Measurements from ENCODE around the gene CFAP58. TPM values are rescaled to one million over a fixed set of nuclear protein-coding genes. Genes with fewer than 3 reads are reported as not detected.

Gene CFAP58
- total and polyA plus RNA-seq, 3 experiments from 2014 or later = 0.07 TPM; not detected in 2

GRCh38 chr10:104486803-104487202 is 133.2 kb downstream of the CFAP58 start:
- no peaks in the 10 kb centered on the region for H3K36me3 Mint-ChIP-seq
- H3K27ac Mint-ChIP-seq = no peak overlapping the region
- Histone ChIP-seq H3K4me3 (ENCODE audit: low read length) (no peak overlapping the region), H3K36me3 (ENCODE audit: insufficient read depth, low read length) (no peaks in the 10 kb centered on the region), H3K9me3 (ENCODE audit: low read length) (no peaks in the 10 kb centered on the region), H3K27me3 (ENCODE audit: insufficient read depth, low read length, poor library complexity, severe bottlenecking) (no peaks in the 10 kb centered on the region), H3K27ac (ENCODE audit: low read depth, low read length) (no peak overlapping the region), H3K4me1 (ENCODE audit: insufficient read depth, low read length) (no peaks in the 10 kb centered on the region)
- peak overlapping the region in 1 of 7 donors; percentile 13 for H3K4me3 Mint-ChIP-seq
- peaks cover 0 to 2% (median 0%) of the 10 kb centered on the region in 5 donors for H3K9me3 Mint-ChIP-seq
- POLR2A ChIA-PET = no interaction called here
- DNase-seq = no peak
- CTCF ChIA-PET = no interaction called here
- H3K4me1 Mint-ChIP-seq = no peaks in the 10 kb centered on the region
- H3K27me3 Mint-ChIP-seq = peaks cover 17 to 40% of the 10 kb centered on the region in 2 donors

DNA sequence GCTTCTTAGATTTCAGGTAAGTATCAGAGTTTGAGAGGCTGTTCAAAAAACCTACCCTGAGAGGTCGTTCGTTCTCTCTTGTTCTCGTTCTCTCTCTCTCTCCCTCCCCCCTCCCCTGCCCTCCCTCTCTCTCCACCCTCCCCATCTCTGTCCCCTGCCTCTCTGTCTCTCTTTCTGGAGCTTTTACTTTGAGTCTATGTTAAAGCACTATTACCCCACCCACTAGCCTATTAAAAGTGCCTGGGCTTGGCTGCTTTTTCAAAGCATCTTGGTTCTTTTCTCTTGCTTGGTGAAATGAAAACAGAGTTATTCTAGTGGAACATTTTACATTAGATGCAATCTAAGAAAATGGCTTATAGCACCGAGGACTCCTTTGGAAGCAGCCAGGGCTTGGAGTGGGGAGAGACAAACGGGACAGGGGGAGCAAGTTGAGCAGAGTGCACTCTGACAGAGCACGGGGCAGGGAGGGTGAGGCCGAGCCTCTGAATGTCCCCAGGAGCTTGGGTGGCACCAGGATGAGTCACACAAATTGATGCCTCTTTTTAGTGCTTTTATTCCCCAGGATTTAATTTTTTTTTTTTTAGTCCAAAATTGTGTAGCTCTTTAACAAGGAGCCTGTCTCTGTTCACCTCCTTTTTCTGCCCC is 134.3 kb downstream of the CFAP58 start:
- peaks cover 18 to 29% of the 10 kb centered on the region in 2 donors for H3K27me3 Mint-ChIP-seq
- peaks cover 0 to 2% (median 0%) of the 10 kb centered on the region in 5 donors for H3K9me3 Mint-ChIP-seq
- H3K27ac Mint-ChIP-seq = no peak overlapping the region
- Histone ChIP-seq H3K4me1 (ENCODE audit: insufficient read depth, low read length) (no peaks in the 10 kb centered on the region), H3K27ac (ENCODE audit: low read depth, low read length) (no peak overlapping the region), H3K27me3 (ENCODE audit: insufficient read depth, low read length, poor library complexity, severe bottlenecking) (no peaks in the 10 kb centered on the region), H3K36me3 (ENCODE audit: insufficient read depth, low read length) (no peaks in the 10 kb centered on the region), H3K9me3 (ENCODE audit: low read length) (no peaks in the 10 kb centered on the region), H3K4me3 (ENCODE audit: low read length) (no peak overlapping the region)
- DNase-seq = no peak
- H3K36me3 Mint-ChIP-seq = no peaks in the 10 kb centered on the region
- no peak overlapping the region for H3K4me3 Mint-ChIP-seq
- ChIA-PET CTCF (no interaction called here), POLR2A (no interaction called here)
- H3K4me1 Mint-ChIP-seq = no peaks in the 10 kb centered on the region

DNA sequence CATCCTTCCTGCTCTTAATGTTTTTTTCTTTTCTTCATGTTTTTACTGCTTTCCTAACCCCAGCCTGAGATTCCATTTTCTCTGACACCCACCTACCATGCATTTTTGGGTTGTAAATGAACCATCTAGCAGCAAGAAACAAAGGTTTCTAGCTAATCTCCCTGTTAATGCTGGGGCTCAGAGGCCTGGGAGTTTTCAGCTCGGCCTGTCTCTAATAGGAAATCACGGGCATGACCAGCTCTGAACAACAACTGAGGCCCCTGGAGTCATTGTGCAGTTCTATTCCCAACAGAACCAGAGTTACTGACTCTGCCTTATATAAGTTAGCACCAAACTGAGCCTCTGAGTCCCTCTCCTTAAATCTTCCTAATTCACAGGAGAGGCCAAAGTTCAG is 134.8 kb downstream of the CFAP58 start:
- ChIA-PET CTCF (no interaction called here), POLR2A (no interaction called here)
- H3K4me1 ChIP-seq (ENCODE audit: insufficient read depth, low read length) = no peaks in the 10 kb centered on the region
- H3K4me3 ChIP-seq (ENCODE audit: low read length) = no peak overlapping the region
- H3K36me3 ChIP-seq (ENCODE audit: insufficient read depth, low read length) = no peaks in the 10 kb centered on the region
- H3K9me3 ChIP-seq (ENCODE audit: low read length) = no peaks in the 10 kb centered on the region
- Mint-ChIP-seq H3K36me3 (no peaks in the 10 kb centered on the region), H3K4me3 (no peak overlapping the region), H3K27me3 (peaks cover 16 to 24% of the 10 kb centered on the region in 2 donors), H3K27ac (no peak overlapping the region), H3K9me3 (peaks cover 0 to 2% (median 0%) of the 10 kb centered on the region in 5 donors), H3K4me1 (no peaks in the 10 kb centered on the region)
- no peaks in the 10 kb centered on the region for H3K27me3 ChIP-seq (ENCODE audit: insufficient read depth, low read length, poor library complexity, severe bottlenecking)
- no peak for DNase-seq
- no peak overlapping the region for H3K27ac ChIP-seq (ENCODE audit: low read depth, low read length)

- no peak overlapping the region for H3K4me3 Mint-ChIP-seq
- H3K27me3 Mint-ChIP-seq = peaks cover 12 to 24% of the 10 kb centered on the region in 2 donors
- ChIA-PET POLR2A (no interaction called here), CTCF (no interaction called here)
- H3K9me3 Mint-ChIP-seq = peaks cover 0 to 2% (median 0%) of the 10 kb centered on the region in 5 donors
- no peak for DNase-seq
- peak overlapping the region in 1 of 8 donors; percentile 19 for H3K27ac Mint-ChIP-seq
- H3K36me3 Mint-ChIP-seq = no peaks in the 10 kb centered on the region
- no peak overlapping the region for H3K4me3 ChIP-seq (ENCODE audit: low read length)
- no peaks in the 10 kb centered on the region for H3K27me3 ChIP-seq (ENCODE audit: insufficient read depth, low read length, poor library complexity, severe bottlenecking)
- no peaks in the 10 kb centered on the region for H3K4me1 Mint-ChIP-seq
- no peaks in the 10 kb centered on the region for H3K9me3 ChIP-seq (ENCODE audit: low read length)
- H3K27ac ChIP-seq (ENCODE audit: low read depth, low read length) = no peak overlapping the region
- H3K4me1 ChIP-seq (ENCODE audit: insufficient read depth, low read length) = no peaks in the 10 kb centered on the region
- no peaks in the 10 kb centered on the region for H3K36me3 ChIP-seq (ENCODE audit: insufficient read depth, low read length)
Measured at GRCh38 chr10:104492329-104492940, 138.8 kb downstream of the CFAP58 start.

DNA sequence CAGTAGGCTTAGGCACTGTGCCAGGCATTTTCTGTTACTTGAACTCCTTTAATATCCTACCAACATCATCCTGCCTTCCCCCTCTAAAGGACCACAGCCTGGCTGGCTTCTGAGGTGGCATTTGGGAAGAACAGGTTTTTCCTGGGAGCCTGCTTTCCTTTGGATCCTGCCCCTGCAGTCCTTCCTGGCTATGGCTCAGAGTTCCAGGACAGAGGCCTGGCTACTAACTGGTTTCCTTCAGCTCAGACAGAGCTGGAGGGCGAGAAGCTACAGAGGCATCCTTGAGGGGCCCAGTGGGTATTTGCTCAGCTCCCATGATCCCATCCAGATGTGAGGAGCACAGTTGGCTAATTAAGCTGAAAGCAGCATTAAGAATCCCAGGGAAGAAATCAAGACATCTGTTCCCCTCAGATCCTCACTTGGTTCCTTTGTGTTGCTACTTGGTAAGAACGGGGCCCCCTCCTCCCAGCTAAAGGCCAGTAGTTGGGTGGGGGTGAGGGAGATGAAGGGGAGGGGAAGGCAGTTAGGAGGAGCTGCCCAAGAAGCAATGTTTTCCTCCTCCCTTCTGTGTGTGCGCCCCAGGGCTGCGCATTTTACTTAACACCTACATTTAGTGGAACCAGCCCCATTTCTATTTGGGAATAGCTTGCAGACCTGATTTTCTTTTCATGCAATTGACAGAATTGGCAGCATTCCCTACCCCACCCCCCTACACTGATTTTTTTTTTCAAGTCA is 144.9 kb downstream of the CFAP58 start:
- peaks cover 0 to 2% (median 0%) of the 10 kb centered on the region in 5 donors for H3K9me3 Mint-ChIP-seq
- Histone ChIP-seq H3K9me3 (ENCODE audit: low read length) (no peaks in the 10 kb centered on the region), H3K4me1 (ENCODE audit: insufficient read depth, low read length) (no peaks in the 10 kb centered on the region), H3K36me3 (ENCODE audit: insufficient read depth, low read length) (no peaks in the 10 kb centered on the region), H3K27ac (ENCODE audit: low read depth, low read length) (no peak overlapping the region), H3K4me3 (ENCODE audit: low read length) (no peak overlapping the region), H3K27me3 (ENCODE audit: insufficient read depth, low read length, poor library complexity, severe bottlenecking) (no peaks in the 10 kb centered on the region)
- H3K36me3 Mint-ChIP-seq = no peaks in the 10 kb centered on the region
- H3K27ac Mint-ChIP-seq = no peak overlapping the region
- ChIA-PET POLR2A (no interaction called here), CTCF (no interaction called here)
- no peak overlapping the region for H3K4me3 Mint-ChIP-seq
- no peaks in the 10 kb centered on the region for H3K4me1 Mint-ChIP-seq
- no peak for DNase-seq
- H3K27me3 Mint-ChIP-seq = peaks cover 14 to 49% of the 10 kb centered on the region in 2 donors

- H3K4me3 ChIP-seq (ENCODE audit: low read length) = no peak overlapping the region
- no peaks in the 10 kb centered on the region for H3K4me1 ChIP-seq (ENCODE audit: insufficient read depth, low read length)
- no peaks in the 10 kb centered on the region for H3K36me3 ChIP-seq (ENCODE audit: insufficient read depth, low read length)
- CTCF ChIA-PET = no interaction called here
- H3K9me3 ChIP-seq (ENCODE audit: low read length) = no peaks in the 10 kb centered on the region
- Mint-ChIP-seq H3K36me3 (no peaks in the 10 kb centered on the region), H3K4me1 (no peaks in the 10 kb centered on the region), H3K4me3 (no peak overlapping the region), H3K9me3 (no peaks in the 10 kb centered on the region), H3K27me3 (peaks cover 8 to 35% of the 10 kb centered on the region in 2 donors), H3K27ac (no peak overlapping the region)
- DNase-seq = no peak
- POLR2A ChIA-PET = no interaction called here
- H3K27me3 ChIP-seq (ENCODE audit: insufficient read depth, low read length, poor library complexity, severe bottlenecking) = peaks cover 4% of the 10 kb centered on the region
- no peak overlapping the region for H3K27ac ChIP-seq (ENCODE audit: low read depth, low read length)
Measured at GRCh38 chr10:104501449-104501848, 147.8 kb downstream of the CFAP58 start.

DNA sequence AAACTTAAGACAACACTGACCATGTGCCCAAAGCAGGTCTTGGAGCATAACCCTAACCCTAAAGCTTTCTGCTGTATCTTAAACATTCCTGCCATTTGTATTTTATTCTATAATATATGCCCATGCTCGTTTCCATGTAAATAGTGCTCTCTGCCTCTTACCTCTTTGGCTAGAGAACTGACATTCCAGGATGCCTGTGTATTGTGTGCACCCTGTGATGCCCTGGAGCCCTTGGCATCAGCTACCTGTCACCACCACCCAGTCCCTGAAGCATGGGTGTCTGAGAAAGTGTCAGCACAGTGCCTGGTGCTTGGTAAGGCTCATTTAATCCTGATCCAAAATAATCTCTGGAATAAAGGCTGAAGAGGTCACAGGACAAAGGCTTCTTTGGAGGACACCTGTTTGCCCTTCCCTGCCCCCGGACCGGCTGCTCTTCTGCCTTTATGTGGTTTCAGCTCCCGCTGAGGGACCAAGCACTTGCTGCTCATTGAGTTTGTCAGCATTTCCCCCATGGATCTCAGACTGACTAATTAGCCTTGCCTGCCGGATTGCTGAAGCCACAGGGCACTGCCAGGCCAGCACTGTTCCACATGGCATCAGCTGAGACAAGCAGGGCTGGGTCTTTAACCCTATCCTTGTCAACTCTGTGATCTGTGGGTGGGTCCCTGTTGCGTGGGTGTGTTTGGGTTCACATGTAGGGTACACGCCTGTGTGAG is 148.4 kb downstream of the CFAP58 start:
- no peak overlapping the region for H3K27ac Mint-ChIP-seq
- peaks cover 6 to 35% of the 10 kb centered on the region in 2 donors for H3K27me3 Mint-ChIP-seq
- CTCF ChIA-PET = no interaction called here
- H3K9me3 ChIP-seq (ENCODE audit: low read length) = no peaks in the 10 kb centered on the region
- POLR2A ChIA-PET = no interaction called here
- no peaks in the 10 kb centered on the region for H3K4me1 Mint-ChIP-seq
- no peaks in the 10 kb centered on the region for H3K9me3 Mint-ChIP-seq
- no peak overlapping the region for H3K27ac ChIP-seq (ENCODE audit: low read depth, low read length)
- no peaks in the 10 kb centered on the region for H3K36me3 Mint-ChIP-seq
- H3K27me3 ChIP-seq (ENCODE audit: insufficient read depth, low read length, poor library complexity, severe bottlenecking) = peaks cover 4% of the 10 kb centered on the region
- H3K4me3 Mint-ChIP-seq = no peak overlapping the region
- no peaks in the 10 kb centered on the region for H3K4me1 ChIP-seq (ENCODE audit: insufficient read depth, low read length)
- H3K36me3 ChIP-seq (ENCODE audit: insufficient read depth, low read length) = no peaks in the 10 kb centered on the region
- DNase-seq = no peak
- no peak overlapping the region for H3K4me3 ChIP-seq (ENCODE audit: low read length)

GRCh38 chr10:104502907-104503306 is 149.3 kb downstream of the CFAP58 start:
- Histone ChIP-seq H3K27me3 (ENCODE audit: insufficient read depth, low read length, poor library complexity, severe bottlenecking) (peaks cover 4% of the 10 kb centered on the region), H3K9me3 (ENCODE audit: low read length) (no peaks in the 10 kb centered on the region), H3K4me3 (ENCODE audit: low read length) (no peak overlapping the region), H3K36me3 (ENCODE audit: insufficient read depth, low read length) (no peaks in the 10 kb centered on the region), H3K27ac (ENCODE audit: low read depth, low read length) (no peak overlapping the region), H3K4me1 (ENCODE audit: insufficient read depth, low read length) (no peaks in the 10 kb centered on the region)
- Mint-ChIP-seq H3K4me1 (no peaks in the 10 kb centered on the region), H3K9me3 (no peaks in the 10 kb centered on the region), H3K4me3 (no peak overlapping the region), H3K27ac (no peak overlapping the region), H3K36me3 (no peaks in the 10 kb centered on the region), H3K27me3 (peaks cover 8 to 40% of the 10 kb centered on the region in 2 donors)
- CTCF ChIA-PET = no interaction called here
- no peak for DNase-seq
- POLR2A ChIA-PET = no interaction called here
